Muscle of leg (tissue), 11 donors: ENCODE data around the gene RFX3. TPM values are rescaled to one million over a fixed set of nuclear protein-coding genes. Genes with fewer than 3 reads are reported as not detected.

ENCODE experiments used
- DNase-seq: peaks from one replicate; pipeline ENCODE4 v3.0.0; 2013
- H3K27ac ChIP-seq: one replicate; pipeline ENCODE4 v1.5.1; 2013; ENCODE audit warnings: mild to moderate bottlenecking, low read length, control low read depth
- H3K27me3 ChIP-seq: one replicate; pipeline ENCODE4 v1.6.1; 2013; ENCODE audit warnings: low read length; ENCODE audit not compliant: control insufficient read depth, insufficient read depth
- H3K36me3 ChIP-seq: one replicate; pipeline ENCODE4 v1.6.1; 2013; ENCODE audit warnings: low read length; ENCODE audit not compliant: control insufficient read depth, insufficient read depth
- H3K4me1 ChIP-seq: one replicate; pipeline ENCODE4 v1.6.1; 2013; ENCODE audit warnings: low read length; ENCODE audit not compliant: control insufficient read depth, insufficient read depth
- H3K4me3 ChIP-seq: one replicate; pipeline ENCODE4 v1.5.1; 2013; ENCODE audit warnings: low read length, control low read depth
- H3K9me3 ChIP-seq: replicated peaks from 2 replicates; pipeline ENCODE4 v1.6.1; 2013; ENCODE audit warnings: low read depth, low read length; ENCODE audit not compliant: control insufficient read depth
- WGBS: methylation state at CpG from one replicate; pipeline ENCODE4 v1.1.5; 2013; ENCODE audit warnings: missing lambda C conversion rate; ENCODE audit not compliant: insufficient coverage; 5-methylcytosine and 5-hydroxymethylcytosine counted together
- polyA plus RNA-seq, 8 donors: library from polyadenylated mRNA; unstranded; fragments of 120-200 nt; gene quantifications; one replicate each; pipeline versions ENCODE4 v1.2.1 to v1.2.3, GENCODE V29; 2013; ENCODE audit warnings: inconsistent platforms in 1 of 8, low replicate concordance in 1 of 8; ENCODE audit not compliant: insufficient read length in 8 of 8, insufficient read depth in 1 of 8
- total RNA-seq: library from RNA; stranded (reverse); fragments of 120-200 nt; gene quantifications from one replicate; pipeline ENCODE4 v1.2.4, GENCODE V29; 2013

RFX3 gene
- total and polyA plus RNA-seq, 9 donors, result 4.0 to 8.3 (median 5.1) TPM

GRCh38 chr9:3528451-3528850, 2.6 kb upstream of the RFX3 start:
- DNase-seq, result no peak
- Histone ChIP-seq H3K4me3 (no peak overlapping the region), H3K4me1 (peaks cover 8% of the 10 kb centered on the region), H3K27me3 (no peaks in the 10 kb centered on the region), H3K9me3 (no peaks in the 10 kb centered on the region), H3K27ac (no peak overlapping the region), H3K36me3 (peaks cover 2% of the 10 kb centered on the region)
- WGBS, result 89% methylated on average over 4 of the region's 7 CpGs

- no peaks in the 10 kb centered on the region for H3K9me3 ChIP-seq
- H3K27me3 ChIP-seq, result no peaks in the 10 kb centered on the region
- peak; percentile 59 for DNase-seq
- H3K4me1 ChIP-seq, result peaks cover 8% of the 10 kb centered on the region
- peak overlapping the region; percentile 100 for H3K27ac ChIP-seq
- WGBS, result 42% methylated on average over 5 of the region's 19 CpGs
- H3K36me3 ChIP-seq, result peaks cover 2% of the 10 kb centered on the region
- H3K4me3 ChIP-seq, result peak overlapping the region; percentile 98
Observed at GRCh38 chr9:3526997-3527940, 1.5 kb upstream of the RFX3 start.

- Histone ChIP-seq H3K27ac (peak overlapping the region; percentile 100), H3K4me1 (peaks cover 8% of the 10 kb centered on the region), H3K9me3 (no peaks in the 10 kb centered on the region), H3K36me3 (peaks cover 2% of the 10 kb centered on the region), H3K27me3 (no peaks in the 10 kb centered on the region), H3K4me3 (peak overlapping the region; percentile 98)
- peak; percentile 96 for DNase-seq
- under 1% methylated on average over 71 of the region's 74 CpGs for WGBS
Observed at GRCh38 chr9:3526165-3526996, 580 bp upstream of the RFX3 start.

- H3K4me1 ChIP-seq, result peaks cover 8% of the 10 kb centered on the region
- no peak for DNase-seq
- H3K36me3 ChIP-seq, result no peaks in the 10 kb centered on the region
- no peaks in the 10 kb centered on the region for H3K27me3 ChIP-seq
- H3K27ac ChIP-seq, result peak overlapping the region; percentile 100
- H3K9me3 ChIP-seq, result no peaks in the 10 kb centered on the region
- WGBS, result under 1% methylated on average over 24 of the region's 43 CpGs
- H3K4me3 ChIP-seq, result peak overlapping the region; percentile 98
Observed at GRCh38 chr9:3525096-3525835, 535 bp downstream of the RFX3 start.

- no CpG with 5 or more reads among the region's 1 CpG for WGBS
- no peak overlapping the region for H3K4me3 ChIP-seq
- H3K27ac ChIP-seq, result no peak overlapping the region
- no peaks in the 10 kb centered on the region for H3K36me3 ChIP-seq
- no peaks in the 10 kb centered on the region for H3K27me3 ChIP-seq
- no peak for DNase-seq
- no peaks in the 10 kb centered on the region for H3K4me1 ChIP-seq
- H3K9me3 ChIP-seq, result no peaks in the 10 kb centered on the region
Observed at GRCh38 chr9:3521966-3522365, 3.8 kb downstream of the RFX3 start.

GRCh38 chr9:3520564-3520963, 5.2 kb downstream of the RFX3 start:
- no peaks in the 10 kb centered on the region for H3K9me3 ChIP-seq
- H3K4me3 ChIP-seq, result no peak overlapping the region
- no peaks in the 10 kb centered on the region for H3K4me1 ChIP-seq
- DNase-seq, result no peak
- WGBS, result 58% methylated on average over 4 of the region's 4 CpGs
- no peak overlapping the region for H3K27ac ChIP-seq
- no peaks in the 10 kb centered on the region for H3K36me3 ChIP-seq
- H3K27me3 ChIP-seq, result no peaks in the 10 kb centered on the region

GRCh38 chr9:3517377-3518048, 8.3 kb downstream of the RFX3 start:
- Histone ChIP-seq H3K4me3 (no peak overlapping the region), H3K27me3 (no peaks in the 10 kb centered on the region), H3K36me3 (no peaks in the 10 kb centered on the region), H3K9me3 (no peaks in the 10 kb centered on the region), H3K27ac (no peak overlapping the region), H3K4me1 (no peaks in the 10 kb centered on the region)
- no CpG with 5 or more reads among the region's 3 CpGs for WGBS
- no peak for DNase-seq

- H3K27me3 ChIP-seq, result no peaks in the 10 kb centered on the region
- no peaks in the 10 kb centered on the region for H3K4me1 ChIP-seq
- no peak overlapping the region for H3K27ac ChIP-seq
- no CpG with 5 or more reads among the region's 4 CpGs for WGBS
- no peaks in the 10 kb centered on the region for H3K9me3 ChIP-seq
- no peaks in the 10 kb centered on the region for H3K36me3 ChIP-seq
- no peak overlapping the region for H3K4me3 ChIP-seq
- no peak for DNase-seq
Observed at GRCh38 chr9:3516667-3517330, 9.0 kb downstream of the RFX3 start.

GRCh38 chr9:3515405-3515804, 10.4 kb downstream of the RFX3 start:
- Histone ChIP-seq H3K4me1 (no peaks in the 10 kb centered on the region), H3K36me3 (no peaks in the 10 kb centered on the region), H3K9me3 (no peaks in the 10 kb centered on the region), H3K27ac (no peak overlapping the region), H3K4me3 (no peak overlapping the region), H3K27me3 (no peaks in the 10 kb centered on the region)
- WGBS, result 94% methylated on average over 3 of the region's 3 CpGs
- no peak for DNase-seq
